Calu3 (cell line): Measurements from ENCODE around the gene FNIP1. TPM values are rescaled to one million over a fixed set of nuclear protein-coding genes. Genes with fewer than 3 reads are reported as not detected.
A peak's percentile ranks its signal among the peaks of the same experiment; 100 is the strongest.

Experiments used
- BruUV-seq: library from RNA; stranded (reverse); fragments of 400-500 nt; replicated peaks from 2 replicates; lab custom pipeline; 2021; lab: Mats Ljungman, UMichigan
- CTCF ChIA-PET: fragments of 300-600 bp; sonication (Branson Sonifier 250); formaldehyde crosslinking; loops from one replicate; lab custom pipeline; 2022; ENCODE audit warnings: antibody characterized with exemption; lab: Charles Lee
- DNase-seq: peaks from one replicate; pipeline ENCODE4 v3.0.0; 2022
- H3K27ac Mint-ChIP-seq: one replicate; pipeline ENCODE4 v1.8.0; 2022; ENCODE audit warnings: mixed read lengths; ENCODE audit not compliant: unreplicated experiment
- H3K27me3 Mint-ChIP-seq: one replicate; pipeline ENCODE4 v1.8.0; 2022; ENCODE audit warnings: mixed read lengths; ENCODE audit not compliant: unreplicated experiment
- H3K36me3 Mint-ChIP-seq: one replicate; pipeline ENCODE4 v1.8.0; 2022; ENCODE audit warnings: mild to moderate bottlenecking, moderate library complexity, mixed read lengths; ENCODE audit not compliant: insufficient read depth, unreplicated experiment
- H3K4me1 Mint-ChIP-seq: one replicate; pipeline ENCODE4 v1.8.0; 2022; ENCODE audit warnings: mild to moderate bottlenecking, low read depth, mixed read lengths; ENCODE audit not compliant: unreplicated experiment
- H3K4me3 Mint-ChIP-seq: one replicate; pipeline ENCODE4 v1.8.0; 2022; ENCODE audit warnings: mild to moderate bottlenecking, low read depth, moderate library complexity, mixed read lengths; ENCODE audit not compliant: unreplicated experiment
- H3K9me3 Mint-ChIP-seq: one replicate; pipeline ENCODE4 v1.8.0; 2022; ENCODE audit warnings: low read depth, mixed read lengths; ENCODE audit not compliant: unreplicated experiment
- intact Hi-C: fragments of 100-400 bp; cut with micrococcal nuclease; formaldehyde crosslinking; loops from one replicate; pipeline ENCODE4 v1.10.0; 2022; ENCODE audit not compliant: unreplicated experiment
- total RNA-seq: library from RNA; stranded (reverse); gene quantifications from 2 replicates; pipeline ENCODE4 v1.2.3, GENCODE V29; 2022
- TF ChIP-seq, protein P1 (sequence below): fragments of 200-600 bp; IDR thresholded peaks from one replicate; pipeline ENCODE4 v1.8.0; 2022; ENCODE audit warnings: antibody characterized with exemption; ENCODE audit not compliant: unreplicated experiment

The FNIP1 gene
- total RNA-seq, 1 experiment from 2014 or later: 46.0 TPM

DNA sequence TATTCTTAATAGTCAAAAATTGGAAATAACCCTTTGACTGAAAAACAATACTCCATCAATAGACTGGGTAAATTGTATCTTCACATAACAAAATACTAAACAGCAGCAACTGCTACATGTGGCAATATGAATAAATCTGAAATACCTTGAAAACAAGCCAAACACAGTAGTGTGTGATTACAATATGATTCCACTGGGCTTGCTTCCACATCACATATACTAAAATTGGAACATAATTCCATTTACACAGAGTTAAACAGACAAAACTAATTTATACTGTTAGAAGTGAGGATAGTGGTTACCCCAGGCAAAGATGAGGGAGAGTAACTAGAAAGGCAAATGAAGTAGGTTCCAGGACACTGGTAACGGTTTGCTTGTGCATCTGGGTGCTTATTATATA, 20.4 kb downstream of the FNIP1 start:
- no peak overlapping the region for H3K27ac Mint-ChIP-seq
- no peaks in the 10 kb centered on the region for H3K9me3 Mint-ChIP-seq
- TF ChIP-seq, protein P1, sequence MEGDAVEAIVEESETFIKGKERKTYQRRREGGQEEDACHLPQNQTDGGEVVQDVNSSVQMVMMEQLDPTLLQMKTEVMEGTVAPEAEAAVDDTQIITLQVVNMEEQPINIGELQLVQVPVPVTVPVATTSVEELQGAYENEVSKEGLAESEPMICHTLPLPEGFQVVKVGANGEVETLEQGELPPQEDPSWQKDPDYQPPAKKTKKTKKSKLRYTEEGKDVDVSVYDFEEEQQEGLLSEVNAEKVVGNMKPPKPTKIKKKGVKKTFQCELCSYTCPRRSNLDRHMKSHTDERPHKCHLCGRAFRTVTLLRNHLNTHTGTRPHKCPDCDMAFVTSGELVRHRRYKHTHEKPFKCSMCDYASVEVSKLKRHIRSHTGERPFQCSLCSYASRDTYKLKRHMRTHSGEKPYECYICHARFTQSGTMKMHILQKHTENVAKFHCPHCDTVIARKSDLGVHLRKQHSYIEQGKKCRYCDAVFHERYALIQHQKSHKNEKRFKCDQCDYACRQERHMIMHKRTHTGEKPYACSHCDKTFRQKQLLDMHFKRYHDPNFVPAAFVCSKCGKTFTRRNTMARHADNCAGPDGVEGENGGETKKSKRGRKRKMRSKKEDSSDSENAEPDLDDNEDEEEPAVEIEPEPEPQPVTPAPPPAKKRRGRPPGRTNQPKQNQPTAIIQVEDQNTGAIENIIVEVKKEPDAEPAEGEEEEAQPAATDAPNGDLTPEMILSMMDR: no peak
- DNase-seq: no peak
- intact Hi-C loops: no loop called here
- no peaks in the 10 kb centered on the region for H3K27me3 Mint-ChIP-seq
- no TSS peak for BruUV-seq
- H3K36me3 Mint-ChIP-seq: no peaks in the 10 kb centered on the region
- peaks cover 9% of the 10 kb centered on the region for H3K4me1 Mint-ChIP-seq
- H3K4me3 Mint-ChIP-seq: no peak overlapping the region
- CTCF ChIA-PET: no interaction called here

DNA sequence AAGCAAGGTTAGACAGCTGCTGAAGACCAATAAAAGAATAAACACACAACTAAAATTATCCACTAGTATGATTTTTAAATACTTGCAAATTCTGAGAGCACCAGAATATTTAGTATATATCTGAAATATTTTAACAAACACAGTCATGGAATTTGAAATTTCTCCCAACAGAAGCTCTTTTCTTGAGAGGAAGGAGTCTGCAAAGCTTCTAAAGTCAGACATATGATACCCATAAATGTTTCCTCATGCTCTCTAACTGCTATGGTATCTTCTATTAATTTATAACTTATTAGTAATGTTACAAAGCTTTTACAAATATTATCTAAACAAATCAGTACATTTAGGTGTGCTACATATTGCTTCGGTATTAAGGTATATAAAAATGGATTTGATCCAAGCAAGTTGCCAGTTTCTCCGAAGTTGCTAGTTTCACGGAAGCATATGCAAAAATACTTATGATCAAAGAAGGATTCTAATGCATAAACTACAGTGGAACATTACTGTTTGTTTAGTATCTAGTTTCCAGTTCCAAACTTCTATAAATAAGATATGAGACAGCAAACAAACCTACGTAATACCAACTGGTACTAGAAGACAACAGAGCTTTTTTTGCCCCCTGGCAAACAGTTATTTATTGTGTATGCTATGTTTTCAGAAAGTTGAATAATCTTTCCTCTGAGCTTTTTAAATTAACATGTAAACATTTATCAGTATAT, 22.0 kb downstream of the FNIP1 start:
- no TSS peak for BruUV-seq
- TF ChIP-seq, protein P1: no peak
- Mint-ChIP-seq H3K27me3 (no peaks in the 10 kb centered on the region), H3K4me3 (no peak overlapping the region), H3K27ac (peak overlapping the region; percentile 17), H3K9me3 (no peaks in the 10 kb centered on the region), H3K4me1 (peaks cover 9% of the 10 kb centered on the region), H3K36me3 (no peaks in the 10 kb centered on the region)
- intact Hi-C loops: loop anchor here (2.0 kb wide), 1 partner anchor 16 kb away; no protein-coding TSS in a partner anchor
- DNase-seq: no peak
- CTCF ChIA-PET: no interaction called here

DNA sequence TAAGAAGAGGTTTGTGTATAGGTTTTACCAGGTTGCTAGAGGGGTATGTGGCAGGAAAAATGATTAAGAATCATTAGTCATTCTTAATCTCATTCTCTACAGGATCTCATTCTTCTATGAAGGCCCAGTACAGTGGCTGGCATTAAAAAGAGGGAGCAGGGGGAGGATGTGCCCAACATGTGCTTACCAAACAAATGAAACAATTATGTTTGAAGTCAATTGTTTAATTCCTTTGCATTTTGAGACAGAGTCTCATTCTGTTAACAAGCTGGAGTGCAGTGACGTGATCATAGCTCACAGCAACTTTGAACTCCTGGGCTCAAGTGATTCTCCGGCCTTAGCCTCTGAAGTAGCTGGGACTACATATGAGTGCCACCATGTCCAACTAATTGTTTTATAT, 23.0 kb downstream of the FNIP1 start:
- Mint-ChIP-seq H3K27me3 (no peaks in the 10 kb centered on the region), H3K4me3 (no peak overlapping the region), H3K9me3 (no peaks in the 10 kb centered on the region), H3K27ac (peak overlapping the region; percentile 17), H3K4me1 (peaks cover 9% of the 10 kb centered on the region), H3K36me3 (no peaks in the 10 kb centered on the region)
- intact Hi-C loops: loop anchor here (2.0 kb wide), 1 partner anchor 17 kb away; no protein-coding TSS in a partner anchor
- TF ChIP-seq, protein P1: no peak
- CTCF ChIA-PET: no interaction called here
- no peak for DNase-seq
- no TSS peak for BruUV-seq

GRCh38 chr5:131771692-131772091, 25.1 kb downstream of the FNIP1 start:
- Mint-ChIP-seq H3K4me3 (no peak overlapping the region), H3K4me1 (peaks cover 9% of the 10 kb centered on the region), H3K36me3 (peaks cover 4% of the 10 kb centered on the region), H3K9me3 (no peaks in the 10 kb centered on the region), H3K27ac (no peak overlapping the region), H3K27me3 (no peaks in the 10 kb centered on the region)
- DNase-seq: no peak
- TF ChIP-seq, protein P1: no peak
- CTCF ChIA-PET: no interaction called here
- intact Hi-C loops: no loop called here
- BruUV-seq: no TSS peak
